ENCODE measurements around the gene TFF3.

The TFF3 gene

GRCh38 chr21:42315296-42315891, at the start of gene TFF3:
TFF3 (minus strand) TSS chr21:42315409; CDS start chr21:42315374, 35 bp downstream.
- DNase-seq = no peak

GRCh38 chr21:42364304-42364865, 49.2 kb upstream of the TFF3 start:
- DNase-seq = no peak

GRCh38 chr21:42363312-42363711, 48.1 kb upstream of the TFF3 start:
- no peak for DNase-seq

GRCh38 chr21:42362700-42363099, 47.5 kb upstream of the TFF3 start:
- DNase-seq = no peak

GRCh38 chr21:42362198-42362597, 47.0 kb upstream of the TFF3 start:
- DNase-seq = no peak

GRCh38 chr21:42361286-42361685, 46.1 kb upstream of the TFF3 start:
- no peak for DNase-seq

GRCh38 chr21:42360317-42360716, 45.1 kb upstream of the TFF3 start:
- peak; percentile 26 for DNase-seq

- no peak for DNase-seq
Measured at GRCh38 chr21:42358937-42359336, 43.7 kb upstream of the TFF3 start.

- no peak for DNase-seq
Measured at GRCh38 chr21:42358261-42358660, 43.1 kb upstream of the TFF3 start.

GRCh38 chr21:42357307-42357706, 42.1 kb upstream of the TFF3 start:
- DNase-seq = no peak

- no peak for DNase-seq
Measured at GRCh38 chr21:42356650-42357049, 41.4 kb upstream of the TFF3 start.

- no peak for DNase-seq
Measured at GRCh38 chr21:42356046-42356445, 40.8 kb upstream of the TFF3 start.

GRCh38 chr21:42353623-42354022, 38.4 kb upstream of the TFF3 start:
- DNase-seq = no peak

- DNase-seq = no peak
Measured at GRCh38 chr21:42352441-42353095, 37.4 kb upstream of the TFF3 start.

GRCh38 chr21:42351626-42352440, 36.6 kb upstream of the TFF3 start:
- DNase-seq = no peak

- DNase-seq = no peak
Measured at GRCh38 chr21:42350927-42351426, 35.8 kb upstream of the TFF3 start, which contains the start of gene TFF2. TFF2 (minus strand) TSS chr21:42350994; CDS start chr21:42350957, 37 bp downstream.

GRCh38 chr21:42350318-42350910, 35.2 kb upstream of the TFF3 start:
- no peak for DNase-seq

GRCh38 chr21:42349420-42350317, 34.5 kb upstream of the TFF3 start:
- DNase-seq = no peak

GRCh38 chr21:42348762-42349161, 33.6 kb upstream of the TFF3 start:
- no peak for DNase-seq

GRCh38 chr21:42347601-42348327, 32.6 kb upstream of the TFF3 start:
- no peak for DNase-seq

All from stimulated activated CD4-positive, alpha-beta T cell treated with anti-CD3 and anti-CD28 coated beads, Interleukin-4, amount 100 ng/mL, for 24 hours (primary cell).